MM.1S (cell line): ENCODE data around the gene RTN4RL1.

Experiments used
- EZH2 ChIP-seq: fragments of 300-600 bp; sonication (generic); optimal IDR thresholded peaks from 2 replicates; pipeline ENCODE3; 2017; ENCODE audit warnings: low read depth, mild to moderate bottlenecking, antibody characterized with exemption, low read length, mixed read lengths
- TF ChIP-seq, protein P1 (sequence below): fragments of 300-600 bp; sonication (generic); IDR thresholded peaks from 2 replicates; pipeline ENCODE4 v1.5.1; 2016; ENCODE audit warnings: antibody characterized with exemption, low read length, mixed read lengths

DNA sequence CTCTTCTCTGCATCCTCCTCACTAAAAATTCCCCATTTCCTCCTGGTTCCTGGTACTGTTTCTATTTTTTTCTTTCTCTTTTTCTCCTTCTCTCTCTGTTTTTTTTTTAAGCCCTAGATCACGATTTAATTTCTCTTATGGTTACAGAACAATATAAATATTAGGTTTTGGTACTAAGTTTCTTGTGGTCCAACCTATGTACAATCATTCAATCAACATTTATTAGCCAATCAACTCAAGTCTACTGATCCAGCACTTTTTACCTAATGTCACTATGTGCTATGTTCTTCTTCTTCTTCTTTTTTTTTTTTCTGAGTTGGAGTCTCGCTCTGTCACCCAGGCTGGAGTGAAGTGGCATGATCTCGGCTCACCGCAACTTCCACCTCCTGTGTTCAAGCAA lies 12.6 kb downstream of the RTN4RL1 start:
- TF ChIP-seq, protein P1, sequence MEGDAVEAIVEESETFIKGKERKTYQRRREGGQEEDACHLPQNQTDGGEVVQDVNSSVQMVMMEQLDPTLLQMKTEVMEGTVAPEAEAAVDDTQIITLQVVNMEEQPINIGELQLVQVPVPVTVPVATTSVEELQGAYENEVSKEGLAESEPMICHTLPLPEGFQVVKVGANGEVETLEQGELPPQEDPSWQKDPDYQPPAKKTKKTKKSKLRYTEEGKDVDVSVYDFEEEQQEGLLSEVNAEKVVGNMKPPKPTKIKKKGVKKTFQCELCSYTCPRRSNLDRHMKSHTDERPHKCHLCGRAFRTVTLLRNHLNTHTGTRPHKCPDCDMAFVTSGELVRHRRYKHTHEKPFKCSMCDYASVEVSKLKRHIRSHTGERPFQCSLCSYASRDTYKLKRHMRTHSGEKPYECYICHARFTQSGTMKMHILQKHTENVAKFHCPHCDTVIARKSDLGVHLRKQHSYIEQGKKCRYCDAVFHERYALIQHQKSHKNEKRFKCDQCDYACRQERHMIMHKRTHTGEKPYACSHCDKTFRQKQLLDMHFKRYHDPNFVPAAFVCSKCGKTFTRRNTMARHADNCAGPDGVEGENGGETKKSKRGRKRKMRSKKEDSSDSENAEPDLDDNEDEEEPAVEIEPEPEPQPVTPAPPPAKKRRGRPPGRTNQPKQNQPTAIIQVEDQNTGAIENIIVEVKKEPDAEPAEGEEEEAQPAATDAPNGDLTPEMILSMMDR: no peak
- no peak for TF ChIP-seq EZH2
